Activated CD4-positive, alpha-beta T cell treated with anti-CD3 and anti-CD28 coated beads for 1 hour (primary cell): ENCODE measurements around the gene TRAK1.
A peak's percentile ranks its signal among the peaks of the same experiment; 100 is the strongest.

Experiments
- DNase-seq: peaks from one replicate; pipeline ENCODE4 v3.0.0-alpha.2; 2020

Gene TRAK1

GRCh38 chr3:42182555-42182954, 91.4 kb downstream of the TRAK1 start:
- no peak for DNase-seq

GRCh38 chr3:42183991-42184632, 93.0 kb downstream of the TRAK1 start:
- DNase-seq: no peak

- DNase-seq: no peak
These were observed 93.7 kb downstream of the TRAK1 start for GRCh38 chr3:42184651-42185443.

- DNase-seq: no peak
These were observed 96.8 kb downstream of the TRAK1 start for GRCh38 chr3:42187936-42188335.

GRCh38 chr3:42188376-42188775, 97.2 kb downstream of the TRAK1 start:
- DNase-seq: no peak

GRCh38 chr3:42189001-42189460, 97.9 kb downstream of the TRAK1 start:
- DNase-seq: no peak

- DNase-seq: no peak
These were observed 98.6 kb downstream of the TRAK1 start for GRCh38 chr3:42189736-42190135.

GRCh38 chr3:42190701-42191442, 99.7 kb downstream of the TRAK1 start:
- DNase-seq: peak; percentile 43

GRCh38 chr3:42191443-42191747, 100.2 kb downstream of the TRAK1 start:
- DNase-seq: no peak

- DNase-seq: no peak
These were observed 101.4 kb downstream of the TRAK1 start for GRCh38 chr3:42192334-42193200.

GRCh38 chr3:42194943-42195510, 103.9 kb downstream of the TRAK1 start:
- no peak for DNase-seq

- no peak for DNase-seq
These were observed 104.7 kb downstream of the TRAK1 start for GRCh38 chr3:42195879-42196330.

- no peak for DNase-seq
These were observed 107.6 kb downstream of the TRAK1 start for GRCh38 chr3:42198709-42199108.

GRCh38 chr3:42202217-42202865, 111.2 kb downstream of the TRAK1 start:
- no peak for DNase-seq

GRCh38 chr3:42204867-42205599, 113.9 kb downstream of the TRAK1 start:
- DNase-seq: no peak

GRCh38 chr3:42205800-42206514, 114.8 kb downstream of the TRAK1 start:
- DNase-seq: no peak

- no peak for DNase-seq
These were observed 118.8 kb downstream of the TRAK1 start for GRCh38 chr3:42209917-42210316.

- DNase-seq: no peak
These were observed 119.6 kb downstream of the TRAK1 start for GRCh38 chr3:42210726-42211125.

- no peak for DNase-seq
These were observed 122.3 kb downstream of the TRAK1 start for GRCh38 chr3:42213417-42213816.

GRCh38 chr3:42214064-42214463, 122.9 kb downstream of the TRAK1 start:
- DNase-seq: no peak
